Natural killer cell treated with Interleukin-12 subunit alpha and Interleukin-12 subunit beta and Interleukin-15 and Interleukin-18, amount 100 ng/mL, for 72 hours (primary cell): Measurements from ENCODE around the gene B3GNT8. TPM values are rescaled to one million over a fixed set of nuclear protein-coding genes. Genes with fewer than 3 reads are reported as not detected.

Source experiments
- ATAC-seq, 2 donors: fragments of 150-1000 bp; cut with Tn5 transposase in 1 of 2; sonication (Bioruptor Pico), chemical (Tn5 transposase) in 1 of 2; 2 replicates each; pipeline ENCODE4 v1.10.0; 2021
- DNase-seq: peaks from one replicate; pipeline ENCODE4 v3.0.0; 2022; ENCODE audit warnings: low spot score
- H3K27ac Mint-ChIP-seq, 2 donors: 1 replicate in 1 of 2; 2 replicates in 1 of 2; pipeline ENCODE4 v1.8.0; 2022; ENCODE audit warnings: mixed read lengths in 2 of 2, mild to moderate bottlenecking in 1 of 2, moderate library complexity in 1 of 2
- H3K27me3 Mint-ChIP-seq, 2 donors: 1 replicate in 1 of 2; 2 replicates in 1 of 2; pipeline ENCODE4 v1.8.0; 2022; ENCODE audit warnings: mixed read lengths in 2 of 2
- H3K36me3 Mint-ChIP-seq: one replicate; pipeline ENCODE4 v1.8.0; 2022; ENCODE audit warnings: mixed read lengths
- H3K4me1 Mint-ChIP-seq, 2 donors: 1 replicate in 1 of 2; 2 replicates in 1 of 2; pipeline ENCODE4 v1.8.0; 2022; ENCODE audit warnings: low read depth in 2 of 2, mixed read lengths in 2 of 2, mild to moderate bottlenecking in 1 of 2
- H3K4me3 Mint-ChIP-seq: one replicate; pipeline ENCODE4 v1.8.0; 2022; ENCODE audit warnings: mixed read lengths
- H3K9me3 Mint-ChIP-seq: 2 replicates; pipeline ENCODE4 v1.8.0; 2022; ENCODE audit warnings: mixed read lengths
- total RNA-seq, 2 donors: library from RNA; stranded (reverse); gene quantifications; one replicate each; pipeline ENCODE4 v1.2.3, GENCODE V29; 2022

B3GNT8 gene
- total RNA-seq, 2 donors from 2014 or later: 0.78 to 3.0 TPM

- Mint-ChIP-seq H3K9me3 (no peaks in the 10 kb centered on the region), H3K36me3 (peaks cover 6% of the 10 kb centered on the region), H3K4me3 (no peak overlapping the region), H3K4me1 (peaks cover 19 to 25% of the 10 kb centered on the region in 2 donors), H3K27ac (peak overlapping the region; percentile 89 to 96), H3K27me3 (no peaks in the 10 kb centered on the region)
- ATAC-seq: no peak
- DNase-seq: no peak
Measured at GRCh38 chr19:41428481-41428859, 1.3 kb upstream of the B3GNT8 start.

GRCh38 chr19:41427647-41428480 is 690 bp upstream of the B3GNT8 start:
- peak; percentile 45 to 62 for ATAC-seq
- Mint-ChIP-seq H3K4me3 (peak overlapping the region; percentile 90), H3K27ac (peak overlapping the region; percentile 89 to 96), H3K27me3 (no peaks in the 10 kb centered on the region), H3K4me1 (peaks cover 19 to 25% of the 10 kb centered on the region in 2 donors), H3K9me3 (no peaks in the 10 kb centered on the region), H3K36me3 (peaks cover 6% of the 10 kb centered on the region)
- no peak for DNase-seq

GRCh38 chr19:41426116-41426841 is 895 bp downstream of the B3GNT8 start:
- peak overlapping the region; percentile 90 for H3K4me3 Mint-ChIP-seq
- DNase-seq (no peak), ATAC-seq (no peak)
- peaks cover 19 to 28% of the 10 kb centered on the region in 2 donors for H3K4me1 Mint-ChIP-seq
- H3K36me3 Mint-ChIP-seq: no peaks in the 10 kb centered on the region
- no peaks in the 10 kb centered on the region for H3K9me3 Mint-ChIP-seq
- peak overlapping the region; percentile 89 to 96 for H3K27ac Mint-ChIP-seq
- H3K27me3 Mint-ChIP-seq: no peaks in the 10 kb centered on the region

- H3K27me3 Mint-ChIP-seq: no peaks in the 10 kb centered on the region
- no peaks in the 10 kb centered on the region for H3K9me3 Mint-ChIP-seq
- H3K4me3 Mint-ChIP-seq: no peak overlapping the region
- DNase-seq: no peak
- H3K4me1 Mint-ChIP-seq: peaks cover 19 to 28% of the 10 kb centered on the region in 2 donors
- no peaks in the 10 kb centered on the region for H3K36me3 Mint-ChIP-seq
- no peak for ATAC-seq
- H3K27ac Mint-ChIP-seq: peak overlapping the region in 1 of 2 donors; percentile 61
Measured at GRCh38 chr19:41425174-41426115, 1.7 kb downstream of the B3GNT8 start.

GRCh38 chr19:41424335-41425173 is 2.6 kb downstream of the B3GNT8 start:
- ATAC-seq (no peak), DNase-seq (no peak)
- Mint-ChIP-seq H3K9me3 (no peaks in the 10 kb centered on the region), H3K4me1 (peaks cover 19 to 28% of the 10 kb centered on the region in 2 donors), H3K36me3 (no peaks in the 10 kb centered on the region), H3K27me3 (no peaks in the 10 kb centered on the region), H3K4me3 (peak overlapping the region; percentile 34), H3K27ac (peak overlapping the region in 1 of 2 donors; percentile 61)

GRCh38 chr19:41422955-41423354 is 4.2 kb downstream of the B3GNT8 start:
- DNase-seq (no peak), ATAC-seq (no peak)
- no peaks in the 10 kb centered on the region for H3K36me3 Mint-ChIP-seq
- no peaks in the 10 kb centered on the region for H3K27me3 Mint-ChIP-seq
- H3K27ac Mint-ChIP-seq: no peak overlapping the region
- H3K4me3 Mint-ChIP-seq: no peak overlapping the region
- H3K9me3 Mint-ChIP-seq: no peaks in the 10 kb centered on the region
- peaks cover 12 to 23% of the 10 kb centered on the region in 2 donors for H3K4me1 Mint-ChIP-seq

GRCh38 chr19:41422456-41422855 is 4.7 kb downstream of the B3GNT8 start:
- H3K4me1 Mint-ChIP-seq: peaks cover 7 to 18% of the 10 kb centered on the region in 2 donors
- DNase-seq: no peak
- no peak for ATAC-seq
- H3K36me3 Mint-ChIP-seq: no peaks in the 10 kb centered on the region
- H3K9me3 Mint-ChIP-seq: no peaks in the 10 kb centered on the region
- H3K4me3 Mint-ChIP-seq: no peak overlapping the region
- H3K27ac Mint-ChIP-seq: peak overlapping the region in 1 of 2 donors; percentile 52
- no peaks in the 10 kb centered on the region for H3K27me3 Mint-ChIP-seq

- peak overlapping the region in 1 of 2 donors; percentile 52 for H3K27ac Mint-ChIP-seq
- no peaks in the 10 kb centered on the region for H3K9me3 Mint-ChIP-seq
- peaks cover 3 to 15% of the 10 kb centered on the region in 2 donors for H3K4me1 Mint-ChIP-seq
- H3K36me3 Mint-ChIP-seq: no peaks in the 10 kb centered on the region
- no peak overlapping the region for H3K4me3 Mint-ChIP-seq
- no peaks in the 10 kb centered on the region for H3K27me3 Mint-ChIP-seq
- DNase-seq (no peak), ATAC-seq (no peak)
Measured at GRCh38 chr19:41421973-41422372, 5.2 kb downstream of the B3GNT8 start.

GRCh38 chr19:41421314-41421713 is 5.9 kb downstream of the B3GNT8 start:
- no peak for ATAC-seq
- H3K36me3 Mint-ChIP-seq: no peaks in the 10 kb centered on the region
- no peak overlapping the region for H3K27ac Mint-ChIP-seq

GRCh38 chr19:41420101-41420880 is 6.9 kb downstream of the B3GNT8 start:
- Mint-ChIP-seq H3K9me3 (no peaks in the 10 kb centered on the region), H3K36me3 (no peaks in the 10 kb centered on the region), H3K27me3 (no peaks in the 10 kb centered on the region), H3K27ac (no peak overlapping the region), H3K4me3 (no peak overlapping the region), H3K4me1 (peaks cover 0 to 8% of the 10 kb centered on the region in 2 donors)
- DNase-seq (no peak), ATAC-seq (no peak)

More at GRCh38 chr19:41421314-41421713, 5.9 kb downstream of the B3GNT8 start:
- DNase-seq: no peak
- Mint-ChIP-seq H3K4me3 (no peak overlapping the region), H3K9me3 (no peaks in the 10 kb centered on the region), H3K27me3 (no peaks in the 10 kb centered on the region), H3K4me1 (peaks cover 0 to 10% of the 10 kb centered on the region in 2 donors)

- no peak overlapping the region for H3K27ac Mint-ChIP-seq
Measured at GRCh38 chr19:41416194-41416674, 10.9 kb downstream of the B3GNT8 start.

GRCh38 chr19:41415154-41415571 is 12.0 kb downstream of the B3GNT8 start:
- ATAC-seq: no peak

More at GRCh38 chr19:41416194-41416674, 10.9 kb downstream of the B3GNT8 start:
- H3K9me3 Mint-ChIP-seq: no peaks in the 10 kb centered on the region
- no peak overlapping the region for H3K4me3 Mint-ChIP-seq
- H3K27me3 Mint-ChIP-seq: no peaks in the 10 kb centered on the region
- peaks cover 0 to 6% of the 10 kb centered on the region in 2 donors for H3K4me1 Mint-ChIP-seq
- DNase-seq (no peak), ATAC-seq (no peak)
- H3K36me3 Mint-ChIP-seq: peaks cover 5% of the 10 kb centered on the region

More at GRCh38 chr19:41415154-41415571, 12.0 kb downstream of the B3GNT8 start:
- DNase-seq: no peak
- H3K9me3 Mint-ChIP-seq: no peaks in the 10 kb centered on the region
- peaks cover 1 to 6% of the 10 kb centered on the region in 2 donors for H3K4me1 Mint-ChIP-seq
- peaks cover 5% of the 10 kb centered on the region for H3K36me3 Mint-ChIP-seq
- H3K27me3 Mint-ChIP-seq: no peaks in the 10 kb centered on the region
- no peak overlapping the region for H3K27ac Mint-ChIP-seq
- no peak overlapping the region for H3K4me3 Mint-ChIP-seq
